ENCODE results near the gene NFKBIE. TPM values are rescaled to one million over a fixed set of nuclear protein-coding genes. Genes with fewer than 3 reads are reported as not detected.

Gene NFKBIE
- total RNA-seq, 1 experiment from 2014 or later, result 7.4 TPM

DNA sequence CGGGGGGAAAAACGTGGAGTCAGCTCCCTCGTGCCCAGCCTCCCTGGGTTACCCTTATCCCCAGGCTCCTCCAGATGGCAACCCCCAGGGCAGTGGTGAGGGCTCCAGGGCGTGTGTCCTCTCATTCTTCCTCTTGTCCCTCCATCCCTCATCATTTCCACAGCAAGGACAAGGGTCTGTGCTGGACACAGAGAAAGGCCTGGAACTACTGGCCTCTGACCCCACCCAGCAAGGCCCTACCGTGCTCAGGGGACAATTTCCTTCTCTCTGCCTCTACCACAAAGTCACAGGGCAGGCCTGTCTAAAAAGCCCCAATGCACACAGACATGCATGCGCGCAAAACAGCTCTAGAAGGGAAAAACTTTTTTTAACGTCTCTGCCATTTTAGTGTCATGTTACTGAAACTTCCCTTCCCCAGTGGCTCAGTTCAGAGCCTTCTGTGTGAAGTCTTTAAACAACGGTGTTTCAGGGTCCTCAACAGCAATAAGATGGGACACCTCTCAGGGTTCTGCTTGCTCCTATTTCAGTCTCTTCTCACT, 7.0 kb downstream of the NFKBIE start:
- Histone ChIP-seq H3K27me3 (ENCODE audit: low read length) (no peaks in the 10 kb centered on the region), H3K36me3 (ENCODE audit: low read depth, low read length) (peaks cover 13% of the 10 kb centered on the region; the same call in 1 of the 2 replicates), H3K4me1 (ENCODE audit: insufficient read depth, low read length) (peaks cover 26% of the 10 kb centered on the region), H3K27ac (ENCODE audit: low read length) (no peak overlapping the region), H3K9ac (ENCODE audit: low read length) (no peak overlapping the region), H3F3A (ENCODE audit: low read length, unreplicated experiment) (peaks cover 23% of the 10 kb centered on the region), H2AFZ (ENCODE audit: low read length) (no peak overlapping the region), H4K20me1 (ENCODE audit: low read length) (peaks cover 26% of the 10 kb centered on the region), H3K79me2 (ENCODE audit: low read length) (peaks cover 27% of the 10 kb centered on the region), H3K9me3 (ENCODE audit: low read length) (no peaks in the 10 kb centered on the region), H3K4me3 (ENCODE audit: low read length) (no peak overlapping the region), H3K9me2 (replicated peaks; ENCODE audit: low read length) (no peaks in the 10 kb centered on the region), H3K4me2 (ENCODE audit: low read length) (no peak overlapping the region)
- ChIA-PET CTCF (no interaction called here), POLR2A (ENCODE audit: unreplicated experiment) (no interaction called here)
- TF ChIP-seq, protein P1, sequence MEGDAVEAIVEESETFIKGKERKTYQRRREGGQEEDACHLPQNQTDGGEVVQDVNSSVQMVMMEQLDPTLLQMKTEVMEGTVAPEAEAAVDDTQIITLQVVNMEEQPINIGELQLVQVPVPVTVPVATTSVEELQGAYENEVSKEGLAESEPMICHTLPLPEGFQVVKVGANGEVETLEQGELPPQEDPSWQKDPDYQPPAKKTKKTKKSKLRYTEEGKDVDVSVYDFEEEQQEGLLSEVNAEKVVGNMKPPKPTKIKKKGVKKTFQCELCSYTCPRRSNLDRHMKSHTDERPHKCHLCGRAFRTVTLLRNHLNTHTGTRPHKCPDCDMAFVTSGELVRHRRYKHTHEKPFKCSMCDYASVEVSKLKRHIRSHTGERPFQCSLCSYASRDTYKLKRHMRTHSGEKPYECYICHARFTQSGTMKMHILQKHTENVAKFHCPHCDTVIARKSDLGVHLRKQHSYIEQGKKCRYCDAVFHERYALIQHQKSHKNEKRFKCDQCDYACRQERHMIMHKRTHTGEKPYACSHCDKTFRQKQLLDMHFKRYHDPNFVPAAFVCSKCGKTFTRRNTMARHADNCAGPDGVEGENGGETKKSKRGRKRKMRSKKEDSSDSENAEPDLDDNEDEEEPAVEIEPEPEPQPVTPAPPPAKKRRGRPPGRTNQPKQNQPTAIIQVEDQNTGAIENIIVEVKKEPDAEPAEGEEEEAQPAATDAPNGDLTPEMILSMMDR (conservative IDR thresholded peaks at IDR 0.05; ENCODE audit: low read depth, low read length), result no peak
- no peak for TF ChIP-seq EZH2phosphoT487 (IDR thresholded peaks at IDR 0.05; ENCODE audit: borderline replicate concordance, low read length)
- BruUV-seq (replicated peaks), result no TSS peak
- intact Hi-C loops (cut with micrococcal nuclease), result no loop called here
- ATAC-seq, result no peak
- no peak for DNase-seq

- peaks cover 19% of the 10 kb centered on the region for H3K36me3 ChIP-seq (ENCODE audit: low read depth, low read length)
- CTCF ChIA-PET, result interaction anchor here (1.7 kb wide), 1 partner anchor 36 kb away, joined by 15 read pairs; no protein-coding TSS in a partner anchor
- intact Hi-C loops (cut with micrococcal nuclease), result loop anchor here (1.0 kb wide), 1 partner anchor 86 kb away; no protein-coding TSS in a partner anchor
- H3K4me1 ChIP-seq (ENCODE audit: insufficient read depth, low read length), result peaks cover 21% of the 10 kb centered on the region
- no peak for TF ChIP-seq EZH2phosphoT487 (IDR thresholded peaks at IDR 0.05; ENCODE audit: borderline replicate concordance, low read length)
- TF ChIP-seq, protein P1 (conservative IDR thresholded peaks at IDR 0.05; ENCODE audit: low read depth, low read length), result 0 out of 2 replicates have a peak, but pooled peaks have one; percentile 18
- peak overlapping the region; percentile 60; the same call in 1 of the 2 replicates for H2AFZ ChIP-seq (ENCODE audit: low read length)
- peak overlapping the region; percentile 81 for H3K4me3 ChIP-seq (ENCODE audit: low read length)
- H3K27ac ChIP-seq (ENCODE audit: low read length), result no peak overlapping the region
- H4K20me1 ChIP-seq (ENCODE audit: low read length), result peaks cover 31% of the 10 kb centered on the region
- H3K79me2 ChIP-seq (ENCODE audit: low read length), result peaks cover 23% of the 10 kb centered on the region
- no peaks in the 10 kb centered on the region for H3K27me3 ChIP-seq (ENCODE audit: low read length)
- no peak for ATAC-seq
- no peak for DNase-seq
- H3K4me2 ChIP-seq (ENCODE audit: low read length), result peak overlapping the region; percentile 100
- H3K9me2 ChIP-seq (replicated peaks; ENCODE audit: low read length), result no peaks in the 10 kb centered on the region
- H3K9ac ChIP-seq (ENCODE audit: low read length), result peak overlapping the region; percentile 91; the same call in 1 of the 2 replicates
- no TSS peak for BruUV-seq (replicated peaks)
- POLR2A ChIA-PET (ENCODE audit: unreplicated experiment), result no interaction called here
- H3K9me3 ChIP-seq (ENCODE audit: low read length), result no peaks in the 10 kb centered on the region
- peaks cover 27% of the 10 kb centered on the region for H3F3A ChIP-seq (ENCODE audit: low read length, unreplicated experiment)
These were observed 7.5 kb downstream of the NFKBIE start for GRCh38 chr6:44257753-44258324.
